GM12801 (cell line): Measurements from ENCODE around the gene ATP2C1.

ENCODE experiments used
- TF ChIP-seq, protein P1 (sequence below): IDR thresholded peaks from one replicate; pipeline ENCODE4 v1.5.1; 2011; ENCODE audit warnings: control low read depth; ENCODE audit not compliant: insufficient read length; ENCODE audit errors: extremely low read depth

ATP2C1 gene

GRCh38 chr3:130876594-130876993 lies 17.3 kb upstream of the ATP2C1 start:
- TF ChIP-seq, protein P1, sequence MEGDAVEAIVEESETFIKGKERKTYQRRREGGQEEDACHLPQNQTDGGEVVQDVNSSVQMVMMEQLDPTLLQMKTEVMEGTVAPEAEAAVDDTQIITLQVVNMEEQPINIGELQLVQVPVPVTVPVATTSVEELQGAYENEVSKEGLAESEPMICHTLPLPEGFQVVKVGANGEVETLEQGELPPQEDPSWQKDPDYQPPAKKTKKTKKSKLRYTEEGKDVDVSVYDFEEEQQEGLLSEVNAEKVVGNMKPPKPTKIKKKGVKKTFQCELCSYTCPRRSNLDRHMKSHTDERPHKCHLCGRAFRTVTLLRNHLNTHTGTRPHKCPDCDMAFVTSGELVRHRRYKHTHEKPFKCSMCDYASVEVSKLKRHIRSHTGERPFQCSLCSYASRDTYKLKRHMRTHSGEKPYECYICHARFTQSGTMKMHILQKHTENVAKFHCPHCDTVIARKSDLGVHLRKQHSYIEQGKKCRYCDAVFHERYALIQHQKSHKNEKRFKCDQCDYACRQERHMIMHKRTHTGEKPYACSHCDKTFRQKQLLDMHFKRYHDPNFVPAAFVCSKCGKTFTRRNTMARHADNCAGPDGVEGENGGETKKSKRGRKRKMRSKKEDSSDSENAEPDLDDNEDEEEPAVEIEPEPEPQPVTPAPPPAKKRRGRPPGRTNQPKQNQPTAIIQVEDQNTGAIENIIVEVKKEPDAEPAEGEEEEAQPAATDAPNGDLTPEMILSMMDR, result no peak

GRCh38 chr3:130878464-130878863 lies 15.4 kb upstream of the ATP2C1 start:
- TF ChIP-seq, protein P1, result no peak

DNA sequence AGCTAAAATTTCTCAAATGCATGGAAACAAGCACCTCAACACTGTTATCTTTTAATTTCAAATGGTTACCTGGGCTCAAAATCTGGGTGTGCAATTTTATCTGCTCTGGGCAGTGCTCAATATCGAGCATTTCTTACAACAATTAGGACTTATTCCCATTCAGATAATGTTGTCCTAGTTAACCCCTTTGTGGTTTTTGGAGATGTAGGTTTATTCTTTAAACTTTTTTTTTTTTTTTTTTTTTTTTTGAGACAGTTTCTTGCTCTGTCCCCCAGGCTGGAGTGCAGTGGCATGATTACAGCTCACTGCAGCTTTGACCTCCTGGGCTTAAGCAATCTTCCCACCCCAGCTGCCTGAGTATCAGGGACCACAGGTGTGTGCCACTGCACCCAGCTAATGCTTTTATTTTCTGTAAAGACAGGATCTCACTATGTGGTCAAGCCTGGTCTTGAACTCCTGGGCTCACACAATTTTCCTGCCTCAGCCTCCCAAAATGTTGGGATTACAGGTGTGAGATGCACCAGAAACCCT lies 4.4 kb upstream of the ATP2C1 start:
- TF ChIP-seq, protein P1, result no peak

DNA sequence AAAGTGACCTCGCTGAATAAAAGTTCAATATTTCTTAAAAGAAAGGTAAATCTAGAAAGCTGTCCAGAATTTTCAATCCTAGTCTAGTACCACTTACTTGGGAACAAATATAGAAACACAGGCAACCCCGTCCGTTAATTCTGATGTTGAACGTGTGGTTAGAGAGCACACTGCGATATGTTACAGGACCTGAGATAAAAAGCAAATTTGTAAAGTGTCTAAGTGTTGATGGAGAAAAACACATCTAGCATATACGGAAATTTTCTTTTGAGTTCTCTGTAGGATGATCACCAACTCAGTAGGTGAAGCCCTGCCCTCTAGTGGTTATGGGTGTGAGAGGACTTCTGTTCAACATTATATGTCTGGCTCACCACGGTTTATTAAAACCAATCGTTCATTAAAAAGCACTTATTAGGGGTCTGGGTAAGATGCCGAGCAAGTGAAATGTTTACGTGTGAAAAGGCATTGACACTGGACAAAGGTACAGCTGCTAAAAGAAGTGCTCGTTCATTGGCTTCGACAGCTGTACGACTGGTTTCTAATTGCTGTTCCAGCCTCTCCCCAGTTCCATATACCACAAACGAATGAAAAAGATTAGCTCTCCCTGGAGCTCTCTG lies 1.0 kb upstream of the ATP2C1 start:
- TF ChIP-seq, protein P1, result peak; percentile 46

GRCh38 chr3:130894130-130894985 lies 474 bp downstream of the ATP2C1 start:
- TF ChIP-seq, protein P1, result no peak

GRCh38 chr3:130894986-130895280 lies 1.0 kb downstream of the ATP2C1 start:
- TF ChIP-seq, protein P1, result no peak

GRCh38 chr3:130895690-130896488 lies 2.0 kb downstream of the ATP2C1 start:
- TF ChIP-seq, protein P1, result no peak
